Activated CD4-positive, alpha-beta T cell treated with anti-CD3 and anti-CD28 coated beads, Interleukin-10, Interleukin-2, amounts not matched to agents 100 ng/mL and 50 ng/mL, durations not matched to agents 16 hours and 8 hours (primary cell): ENCODE data around the gene ERN1.

Source experiments
- DNase-seq: peaks from one replicate; pipeline ENCODE4 v3.0.0-alpha.2; 2020

ERN1 gene

GRCh38 chr17:64083093-64083492 lies 46.9 kb downstream of the ERN1 start:
- DNase-seq = no peak

GRCh38 chr17:64081802-64082799 lies 47.8 kb downstream of the ERN1 start:
- peak; percentile 89 for DNase-seq

- DNase-seq = no peak
These were observed 49.7 kb downstream of the ERN1 start for GRCh38 chr17:64080174-64080618.

- no peak for DNase-seq
These were observed 52.6 kb downstream of the ERN1 start for GRCh38 chr17:64077379-64077778.

- no peak for DNase-seq
These were observed 54.0 kb downstream of the ERN1 start for GRCh38 chr17:64075913-64076312.

- DNase-seq = no peak
These were observed 55.1 kb downstream of the ERN1 start for GRCh38 chr17:64074704-64075426.

- DNase-seq = no peak
These were observed 55.9 kb downstream of the ERN1 start for GRCh38 chr17:64073771-64074703.

GRCh38 chr17:64071111-64071510 lies 58.8 kb downstream of the ERN1 start:
- no peak for DNase-seq

- DNase-seq = no peak
These were observed 59.7 kb downstream of the ERN1 start for GRCh38 chr17:64070213-64070612.

GRCh38 chr17:64069143-64069542 lies 60.8 kb downstream of the ERN1 start:
- no peak for DNase-seq

GRCh38 chr17:64067657-64068056 lies 62.3 kb downstream of the ERN1 start:
- peak; percentile 32 for DNase-seq

- peak; percentile 59 for DNase-seq
These were observed 63.2 kb downstream of the ERN1 start for GRCh38 chr17:64066716-64067115.

- DNase-seq = no peak
These were observed 64.8 kb downstream of the ERN1 start for GRCh38 chr17:64065161-64065560.

GRCh38 chr17:64064331-64064730 lies 65.6 kb downstream of the ERN1 start:
- DNase-seq = no peak

- DNase-seq = peak; percentile 55
These were observed 66.1 kb downstream of the ERN1 start for GRCh38 chr17:64063766-64064224.

GRCh38 chr17:64063088-64063487 lies 66.9 kb downstream of the ERN1 start:
- peak; percentile 47 for DNase-seq

GRCh38 chr17:64061178-64061898 lies 68.6 kb downstream of the ERN1 start:
- peak; percentile 85 for DNase-seq

GRCh38 chr17:64060331-64060730 lies 69.6 kb downstream of the ERN1 start:
- DNase-seq = peak; percentile 46

- no peak for DNase-seq
These were observed 70.2 kb downstream of the ERN1 start for GRCh38 chr17:64059756-64060155.

- DNase-seq = no peak
These were observed 71.3 kb downstream of the ERN1 start for GRCh38 chr17:64058621-64059020.

- DNase-seq = no peak
These were observed 72.2 kb downstream of the ERN1 start for GRCh38 chr17:64057701-64058263.
